H1 (cell line): ENCODE results near the gene RNF26. TPM values are rescaled to one million over a fixed set of nuclear protein-coding genes. Genes with fewer than 3 reads are reported as not detected.

Experiments
- CTCF ChIA-PET: fragments of 300-600 bp; sonication (Branson Sonifier 250); formaldehyde crosslinking; loops from one replicate; lab custom pipeline; 2021; ENCODE audit not compliant: partially characterized antibody; lab: Charles Lee
- POLR2A ChIA-PET: fragments of 300-600 bp; sonication (Branson Sonifier 250); formaldehyde crosslinking; loops from one replicate; lab custom pipeline; 2021; ENCODE audit warnings: inconsistent platforms; ENCODE audit not compliant: partially characterized antibody; lab: Charles Lee
- DNase-seq, 2 experiments: peaks; one replicate each; pipeline versions ENCODE4 v3.0.0 to v3.0.0-alpha.2; 2010 to 2022; ENCODE audit warnings: low spot score in 2 of 2, low read depth in 1 of 2, mixed read lengths in 1 of 2
- FAIRE-seq: peaks from 2 replicates; lab custom pipeline; 2011; peaks lifted over from hg19 to GRCh38; lab: Jason Lieb, UNC
- H2AFZ ChIP-seq: 2 replicates; pipeline ENCODE4 v1.8.1; 2012; ENCODE audit warnings: low read length, inconsistent platforms
- H2AK5ac ChIP-seq: 2 replicates; pipeline ENCODE4 v1.6.1; 2013; ENCODE audit warnings: low read depth, low read length
- H2BK120ac ChIP-seq: replicated peaks from 2 replicates; pipeline ENCODE3; 2013; ENCODE audit warnings: low read depth, low read length, inconsistent platforms
- H2BK12ac ChIP-seq: 2 replicates; pipeline ENCODE4 v1.6.1; 2013; ENCODE audit warnings: low read depth, low read length
- H2BK15ac ChIP-seq: 2 replicates; pipeline ENCODE4 v1.6.1; 2013; ENCODE audit warnings: low read length
- H2BK20ac ChIP-seq: 2 replicates; pipeline ENCODE4 v1.6.1; 2013; ENCODE audit warnings: low read length
- H2BK5ac ChIP-seq: 2 replicates; pipeline ENCODE4 v1.6.1; 2013; ENCODE audit warnings: low read depth, low read length
- H3K14ac ChIP-seq: 2 replicates; pipeline ENCODE4 v1.6.1; 2013; ENCODE audit warnings: inconsistent platforms; ENCODE audit not compliant: insufficient read length
- H3K18ac ChIP-seq: 2 replicates; pipeline ENCODE4 v1.6.1; 2013; ENCODE audit warnings: low read length; ENCODE audit errors: extremely low read depth
- H3K23ac ChIP-seq: 2 replicates; pipeline ENCODE4 v1.6.1; 2013; ENCODE audit warnings: inconsistent platforms; ENCODE audit not compliant: insufficient read length
- H3K23me2 ChIP-seq: 2 replicates; pipeline ENCODE4 v1.6.1; 2013; ENCODE audit warnings: low read depth, low read length
- H3K27ac ChIP-seq: 2 replicates; pipeline ENCODE4 v1.6.1; 2011; ENCODE audit warnings: low read depth, low read length, inconsistent platforms
- H3K27me3 ChIP-seq, 4 experiments: replicated peaks in 1 of 4; 1 replicate in 1 of 4; 2 replicates in 3 of 4; pipeline versions ENCODE4 v1.6.1 to v1.8.1; 2011 to 2013; ENCODE audit warnings: low read length in 3 of 4, mild to moderate bottlenecking in 3 of 4, inconsistent platforms in 2 of 4, mixed read lengths in 2 of 4, moderate library complexity in 1 of 4; ENCODE audit not compliant: control insufficient read depth in 3 of 4, insufficient read depth in 3 of 4; ENCODE audit errors: extremely low read depth in 1 of 4
- H3K36me3 ChIP-seq, 4 experiments: 2 replicates each; pipeline versions ENCODE4 v1.6.1 to v1.8.1; 2011 to 2013; ENCODE audit warnings: mild to moderate bottlenecking in 4 of 4, low read length in 3 of 4, moderate library complexity in 2 of 4, control low read depth in 1 of 4, inconsistent platforms in 1 of 4; ENCODE audit not compliant: insufficient read depth in 4 of 4, control insufficient read depth in 2 of 4
- H3K4ac ChIP-seq: replicated peaks from 2 replicates; pipeline ENCODE3; 2013; ENCODE audit warnings: low read length, low read depth, mixed read lengths, inconsistent platforms; ENCODE audit not compliant: insufficient read length
- H3K4me1 ChIP-seq, 4 experiments: replicated peaks in 1 of 4; 1 replicate in 1 of 4; 2 replicates in 3 of 4; pipeline versions ENCODE4 v1.6.1 to v1.8.1; 2011 to 2013; ENCODE audit warnings: low read length in 3 of 4, inconsistent platforms in 2 of 4, mixed read lengths in 1 of 4; ENCODE audit not compliant: insufficient read depth in 4 of 4, control insufficient read depth in 3 of 4
- H3K4me2 ChIP-seq, 2 experiments: 2 replicates each; pipeline versions ENCODE4 v1.6.1 to v1.8.1; 2011 to 2013; ENCODE audit warnings: low read depth in 2 of 2, low read length in 2 of 2, control low read depth in 1 of 2, inconsistent platforms in 1 of 2, mild to moderate bottlenecking in 1 of 2; ENCODE audit not compliant: insufficient read depth in 1 of 2
- H3K4me3 ChIP-seq, 4 experiments: fragments of 200-600, 300-600 bp in 1 of 4; sonication (generic), shearing (Covaris generic), sonication (Bioruptor Twin) in 1 of 4; 2 replicates each; pipeline versions ENCODE4 v1.5.1 to v1.8.1; 2011 to 2016; ENCODE audit warnings: low read length in 4 of 4, low read depth in 3 of 4, control low read depth in 2 of 4, inconsistent platforms in 2 of 4, mild to moderate bottlenecking in 2 of 4, mixed read lengths in 1 of 4, moderate library complexity in 1 of 4; ENCODE audit not compliant: insufficient read depth in 2 of 4; ENCODE audit errors: extremely low read depth in 1 of 4
- H3K56ac ChIP-seq: replicated peaks from 2 replicates; pipeline ENCODE3; 2013; ENCODE audit warnings: low read depth, mild to moderate bottlenecking, mixed read lengths, low read length, inconsistent platforms; ENCODE audit not compliant: insufficient read length
- H3K79me1 ChIP-seq: 2 replicates; pipeline ENCODE4 v1.6.1; 2013; ENCODE audit warnings: low read depth, low read length, control low read depth
- H3K79me2 ChIP-seq, 2 experiments: 2 replicates each; pipeline versions ENCODE4 v1.6.1 to v1.8.1; 2012 to 2013; ENCODE audit warnings: low read length in 2 of 2, mild to moderate bottlenecking in 2 of 2, inconsistent platforms in 1 of 2; ENCODE audit not compliant: insufficient read depth in 2 of 2, control insufficient read depth in 1 of 2
- H3K9ac ChIP-seq, 4 experiments: replicated peaks in 1 of 4; 1 replicate in 1 of 4; 2 replicates in 3 of 4; pipeline versions ENCODE4 v1.6.1 to v1.8.1; 2011 to 2013; ENCODE audit warnings: low read depth in 3 of 4, low read length in 3 of 4, control low read depth in 2 of 4, mild to moderate bottlenecking in 2 of 4, moderate library complexity in 2 of 4, inconsistent platforms in 1 of 4; ENCODE audit errors: extremely low read depth in 1 of 4
- H3K9me3 ChIP-seq, 2 experiments: 2 replicates each; pipeline versions ENCODE4 v1.6.1 to v1.8.1; 2012 to 2013; ENCODE audit warnings: mild to moderate bottlenecking in 2 of 2, moderate library complexity in 2 of 2, control low read depth in 1 of 2, inconsistent platforms in 1 of 2, low read depth in 1 of 2, low read length in 1 of 2, mixed read lengths in 1 of 2; ENCODE audit not compliant: insufficient read depth in 2 of 2
- H4K20me1 ChIP-seq, 2 experiments: replicated peaks in 1 of 2; 2 replicates each; pipeline versions ENCODE3 to v1.8.1; 2011 to 2013; ENCODE audit warnings: inconsistent platforms in 2 of 2, low read length in 2 of 2, mild to moderate bottlenecking in 1 of 2; ENCODE audit not compliant: insufficient read depth in 2 of 2, control insufficient read depth in 1 of 2
- H4K5ac ChIP-seq: 2 replicates; pipeline ENCODE4 v1.6.1; 2013; ENCODE audit warnings: low read length, low read depth, mixed read lengths, inconsistent platforms; ENCODE audit not compliant: insufficient read length
- H4K8ac ChIP-seq: 2 replicates; pipeline ENCODE4 v1.8.0; 2013; ENCODE audit warnings: mild to moderate bottlenecking, moderate library complexity, low read length, inconsistent platforms; ENCODE audit not compliant: insufficient read depth; ENCODE audit errors: extremely low read depth
- H4K91ac ChIP-seq: replicated peaks from 2 replicates; pipeline ENCODE3; 2013; ENCODE audit warnings: low read length, mixed read lengths, inconsistent platforms; ENCODE audit not compliant: insufficient read length
- BCL11A ChIP-seq, 2 experiments: IDR thresholded peaks; one replicate each; pipeline ENCODE4 v1.6.1; 2011; ENCODE audit warnings: low read depth in 2 of 2, low read length in 2 of 2, mild to moderate bottlenecking in 2 of 2
- CTCF ChIP-seq, 3 experiments: IDR thresholded peaks; 1 replicate in 2 of 3; 2 replicates in 1 of 3; pipeline versions ENCODE4 v1.5.1 to v1.6.1; 2011; ENCODE audit warnings: low read length in 3 of 3, mild to moderate bottlenecking in 3 of 3, inconsistent platforms in 2 of 3, low read depth in 1 of 3, moderate library complexity in 1 of 3; ENCODE audit not compliant: insufficient read depth in 1 of 3; ENCODE audit errors: control extremely low read depth in 1 of 3
- HDAC6 ChIP-seq: IDR thresholded peaks from one replicate; pipeline ENCODE4 v1.7.1; 2012; ENCODE audit warnings: low read depth, mild to moderate bottlenecking, inconsistent platforms, low read length, moderate library complexity
- KDM1A ChIP-seq: fragments of 200-600, 300-600 bp; sonication (generic); IDR thresholded peaks from 2 replicates; pipeline ENCODE4 v1.7.1; 2016; ENCODE audit warnings: mild to moderate bottlenecking, low read length, borderline replicate concordance
- MAX ChIP-seq: IDR thresholded peaks from 2 replicates; pipeline ENCODE4 v1.6.1; 2012; ENCODE audit warnings: inconsistent platforms
- NANOG ChIP-seq: IDR thresholded peaks from 2 replicates; pipeline ENCODE4 v1.6.1; 2011; ENCODE audit warnings: low read length, low read depth, mild to moderate bottlenecking, inconsistent platforms; ENCODE audit not compliant: insufficient read depth, poor library complexity, severe bottlenecking
- RAD21 ChIP-seq, 2 experiments: IDR thresholded peaks in 1 of 2; conservative IDR thresholded peaks in 1 of 2; 2 replicates each; pipeline ENCODE4 v1.6.1; 2011; ENCODE audit warnings: low read depth in 2 of 2, low read length in 2 of 2, improper control_type of control experiment in 1 of 2, inconsistent platforms in 1 of 2, mild to moderate bottlenecking in 1 of 2, moderate library complexity in 1 of 2
- SIRT6 ChIP-seq: IDR thresholded peaks from one replicate; pipeline ENCODE4 v1.7.1; 2012; ENCODE audit warnings: low read length, inconsistent platforms
- TCF12 ChIP-seq: IDR thresholded peaks from 2 replicates; pipeline ENCODE4 v1.6.1; 2011; ENCODE audit warnings: low read depth, mild to moderate bottlenecking, low read length
- WGBS, 2 experiments: shearing (Covaris generic) in 1 of 2; methylation state at CpG; one replicate each; pipeline versions ENCODE4 v1.1.6 to v1.1.7; 2013 to 2015; ENCODE audit warnings: low lambda C conversion rate in 2 of 2, mixed read lengths in 2 of 2, inconsistent platforms in 1 of 2, low coverage in 1 of 2, missing lambda C conversion rate in 1 of 2; ENCODE audit not compliant: insufficient replicate concordance in 2 of 2, insufficient coverage in 1 of 2, insufficient read length in 1 of 2; ENCODE audit errors: extremely low coverage in 1 of 2, missing lambda C conversion rate in 1 of 2; 5-methylcytosine and 5-hydroxymethylcytosine counted together
- polyA plus RNA-seq, 7 experiments: library from polyadenylated mRNA; depleted of rRNA in 3 of 7; stranded (reverse) in 5 of 7; unstranded in 2 of 7; fragments of >200 nt in 5 of 7; fragments of 200-250 nt in 2 of 7; gene quantifications; 1 replicate in 5 of 7; 2 replicates in 1 of 7; 4 replicates in 1 of 7; pipeline versions ENCODE4 v1.2.1 to v1.2.3, GENCODE V29; 2011 to 2013; ENCODE audit warnings: missing spikeins in 2 of 7, mixed read lengths in 2 of 7
- total RNA-seq: library from RNA; stranded (reverse); fragmentation: NEBNext Ultra II Directional; extraction: Animal tissue kit (Norgen Biotek cat#: 25700); gene quantifications from 2 replicates; pipeline ENCODE4 v1.2.1, GENCODE V29; 2021

RNF26 gene
- total and polyA plus RNA-seq, 2 of the 8 experiments (the other 6 are each of a cell fraction or from before 2014, with no cell fraction given) = 82.7 to 84.0 TPM

GRCh38 chr11:119335091-119335654, 846 bp downstream of the RNF26 start:
- ChIA-PET POLR2A (interaction anchor here (1.3 to 3.9 kb wide), 4 partner anchors 13 to 34 kb away, joined by 3 to 29 read pairs (median 10); no protein-coding TSS in a partner anchor), CTCF (interaction anchor here (0.7 to 20.0 kb wide), 5 partner anchors 15 to 788 kb away, joined by 3 to 415 read pairs (median 4); partner anchors contain the start of gene MCAM)
- H3K23ac ChIP-seq = no peak overlapping the region
- no peak overlapping the region for H2BK15ac ChIP-seq
- no peak overlapping the region for H2AFZ ChIP-seq
- H3K4me3 ChIP-seq = peak overlapping the region; percentile 92 to 96 (median 96)
- FAIRE-seq (no peak), DNase-seq (no peak)
- H3K18ac ChIP-seq = no peak overlapping the region
- H3K4me1 ChIP-seq = peaks cover 5 to 27% (median 20%) of the 10 kb centered on the region in 4 experiments
- H2BK12ac ChIP-seq = peak overlapping the region; percentile 20
- H2AK5ac ChIP-seq = no peak overlapping the region; the same call in 1 of the 2 replicates
- peak overlapping the region; percentile 35 for H3K4ac ChIP-seq
- peak overlapping the region; percentile 96 to 98 for H3K4me2 ChIP-seq
- peak overlapping the region; percentile 89 for H3K27ac ChIP-seq
- H2BK20ac ChIP-seq = no peak overlapping the region
- peak overlapping the region; percentile 35 to 97 (median 94); a peak in 6 of 7 replicates for H3K9ac ChIP-seq
- no peak overlapping the region for H3K14ac ChIP-seq
- peaks cover 5 to 26% of the 10 kb centered on the region in 2 experiments; a peak in 3 of 4 replicates for H3K79me2 ChIP-seq
- peaks cover 4 to 16% (median 13%) of the 10 kb centered on the region in 4 experiments; a peak in 6 of 7 replicates for H3K27me3 ChIP-seq
- WGBS, 2 experiments = 87% methylated on average over 15 of the region's 15 CpGs; no CpG with 5 or more reads in 1 of the 2 experiments
- H3K56ac ChIP-seq = no peak overlapping the region
- H4K20me1 ChIP-seq = peaks cover 3 to 11% of the 10 kb centered on the region in 2 experiments
- no peak overlapping the region for H4K5ac ChIP-seq
- peaks cover 12% of the 10 kb centered on the region for H3K79me1 ChIP-seq
- H4K91ac ChIP-seq = no peak overlapping the region
- H3K36me3 ChIP-seq = peaks cover 0 to 6% (median 2%) of the 10 kb centered on the region in 4 experiments; a peak in 1 of 8 replicates
- peak overlapping the region; percentile 1 for H4K8ac ChIP-seq
- peak overlapping the region; percentile 24; the same call in 1 of the 2 replicates for H2BK5ac ChIP-seq
- H3K23me2 ChIP-seq = peaks cover 11% of the 10 kb centered on the region; the same call in 1 of the 2 replicates
- H2BK120ac ChIP-seq = no peak overlapping the region
- no peaks in the 10 kb centered on the region for H3K9me3 ChIP-seq
- TF ChIP-seq NANOG = no peak
- TF ChIP-seq HDAC6 = no peak
- TF ChIP-seq RAD21 (IDR thresholded peaks at IDR 0.05 in 1 of 2, conservative IDR thresholded peaks at IDR 0.05 in 1 of 2; ENCODE audit: low read depth in 2 of 2, low read length in 2 of 2) = no peak
- TF ChIP-seq BCL11A (IDR thresholded peaks at IDR 0.05; ENCODE audit: low read depth in 2 of 2, low read length in 2 of 2) = no peak
- no peak for TF ChIP-seq KDM1A
- TF ChIP-seq MAX = no peak
- no peak for TF ChIP-seq TCF12
- no peak for TF ChIP-seq CTCF (IDR thresholded peaks at IDR 0.05; ENCODE audit: control extremely low read depth in 1 of 3, insufficient read depth in 1 of 3, low read depth in 1 of 3, low read length in 3 of 3)
- no peak for TF ChIP-seq SIRT6
